SU-DHL-6 (cell line): ENCODE measurements around the gene BAIAP3.
A peak's percentile ranks its signal among the peaks of the same experiment; 100 is the strongest.

Experiments
- H2AFZ ChIP-seq: fragments of 200-600 bp; sonication (generic); 2 replicates; pipeline ENCODE4 v1.6.1; 2014; ENCODE audit warnings: low read depth, mild to moderate bottlenecking, moderate library complexity, mixed read lengths, antibody characterized with exemption, low read length; ENCODE audit not compliant: severe bottlenecking
- H3F3A ChIP-seq: fragments of 200-600 bp; shearing (Covaris generic); 2 replicates; pipeline ENCODE4 v1.6.0; 2016; ENCODE audit warnings: antibody characterized with exemption, mild to moderate bottlenecking; ENCODE audit not compliant: insufficient read depth
- H3K27ac ChIP-seq: fragments of 200-600 bp; sonication (generic); 2 replicates; pipeline ENCODE4 v1.5.1; 2016; ENCODE audit warnings: low read depth, mild to moderate bottlenecking, low read length, moderate library complexity, mixed read lengths
- H3K27me3 ChIP-seq: fragments of 200-600 bp; sonication (generic), shearing (Covaris generic); 2 replicates; pipeline ENCODE4 v1.6.0; 2014; ENCODE audit warnings: mild to moderate bottlenecking, low read length
- H3K36me3 ChIP-seq: fragments of 200-600 bp; sonication (generic); 2 replicates; pipeline ENCODE4 v1.6.1; 2014; ENCODE audit warnings: mild to moderate bottlenecking, low read length, mixed read lengths
- H3K4me2 ChIP-seq: fragments of 300-600, 200-600 bp; shearing (Covaris generic), sonication (generic); 2 replicates; pipeline ENCODE4 v1.6.0; 2014; ENCODE audit warnings: low read length, low read depth, mild to moderate bottlenecking; ENCODE audit not compliant: poor library complexity, severe bottlenecking
- H3K4me3 ChIP-seq: fragments of 200-600 bp; sonication (generic); 2 replicates; pipeline ENCODE4 v1.5.1; 2014; ENCODE audit warnings: antibody characterized with exemption, low read length, mild to moderate bottlenecking, mixed read lengths; ENCODE audit not compliant: insufficient read depth, poor library complexity, severe bottlenecking
- H3K79me2 ChIP-seq: fragments of 200-600 bp; sonication (generic); 2 replicates; pipeline ENCODE4 v1.6.1; 2014; ENCODE audit warnings: mild to moderate bottlenecking, low read length, moderate library complexity; ENCODE audit not compliant: insufficient read depth
- H3K9ac ChIP-seq: fragments of 200-600 bp; sonication (generic); 2 replicates; pipeline ENCODE4 v1.7.0; 2014; ENCODE audit warnings: mild to moderate bottlenecking, low read length
- H3K9me2 ChIP-seq: fragments of 200-600 bp; sonication (generic); replicated peaks from 2 replicates; pipeline ENCODE4 v1.6.1; 2014; ENCODE audit warnings: low read length; ENCODE audit not compliant: insufficient read depth
- H3K9me3 ChIP-seq: fragments of 200-600 bp; sonication (generic); 2 replicates; pipeline ENCODE4 v1.6.1; 2014; ENCODE audit warnings: low read length, mixed read lengths; ENCODE audit not compliant: insufficient read depth
- H4K20me1 ChIP-seq: fragments of 200-600 bp; sonication (generic); 2 replicates; pipeline ENCODE4 v1.6.1; 2014; ENCODE audit warnings: low read depth, mild to moderate bottlenecking, antibody characterized with exemption, low read length, moderate library complexity, mixed read lengths
- CTCF ChIP-seq: fragments of 200-600 bp; sonication (generic); IDR thresholded peaks from one replicate; pipeline ENCODE4 v1.5.1; 2017; ENCODE audit warnings: antibody characterized with exemption, mild to moderate bottlenecking, low read length, moderate library complexity; ENCODE audit not compliant: insufficient read depth, poor library complexity, severe bottlenecking
- EZH2phosphoT487 ChIP-seq: fragments of 200-600 bp; sonication (generic), shearing (Covaris generic); conservative IDR thresholded peaks from 2 replicates; pipeline ENCODE4 v1.6.1; 2018; ENCODE audit warnings: mild to moderate bottlenecking, antibody characterized with exemption, low read length, moderate library complexity, mixed read lengths

Gene BAIAP3

GRCh38 chr16:1349951-1350350 lies 16.5 kb downstream of the BAIAP3 start:
- Histone ChIP-seq H4K20me1 (no peaks in the 10 kb centered on the region), H3K9me2 (no peaks in the 10 kb centered on the region), H3K36me3 (no peaks in the 10 kb centered on the region), H3K4me3 (no peak overlapping the region), H3K27me3 (no peaks in the 10 kb centered on the region), H2AFZ (no peak overlapping the region), H3K4me2 (no peak overlapping the region), H3F3A (no peaks in the 10 kb centered on the region), H3K9ac (no peak overlapping the region), H3K9me3 (no peaks in the 10 kb centered on the region), H3K79me2 (peaks cover 32% of the 10 kb centered on the region), H3K27ac (no peak overlapping the region)
- TF ChIP-seq CTCF = no peak
- TF ChIP-seq EZH2phosphoT487 = no peak

GRCh38 chr16:1350691-1351090 lies 17.2 kb downstream of the BAIAP3 start:
- no peaks in the 10 kb centered on the region for H4K20me1 ChIP-seq
- peak overlapping the region; percentile 77 for H3K9ac ChIP-seq
- peak overlapping the region; percentile 70 for H3K4me3 ChIP-seq
- no peaks in the 10 kb centered on the region for H3K36me3 ChIP-seq
- H2AFZ ChIP-seq = no peak overlapping the region
- no peaks in the 10 kb centered on the region for H3K27me3 ChIP-seq
- H3K4me2 ChIP-seq = peak overlapping the region; percentile 61
- no peaks in the 10 kb centered on the region for H3K9me2 ChIP-seq
- no peaks in the 10 kb centered on the region for H3F3A ChIP-seq
- no peak overlapping the region for H3K27ac ChIP-seq
- H3K79me2 ChIP-seq = peaks cover 40% of the 10 kb centered on the region
- no peaks in the 10 kb centered on the region for H3K9me3 ChIP-seq
- TF ChIP-seq CTCF (no peak), EZH2phosphoT487 (no peak)

GRCh38 chr16:1351215-1351581 lies 17.8 kb downstream of the BAIAP3 start:
- peak overlapping the region; percentile 76 for H2AFZ ChIP-seq
- H4K20me1 ChIP-seq = no peaks in the 10 kb centered on the region
- no peak overlapping the region for H3K27ac ChIP-seq

More at GRCh38 chr16:1351215-1351581, 17.8 kb downstream of the BAIAP3 start:
- H3K9ac ChIP-seq = peak overlapping the region; percentile 77
- peak overlapping the region; percentile 70 for H3K4me3 ChIP-seq
- peaks cover 42% of the 10 kb centered on the region for H3K79me2 ChIP-seq
- H3K36me3 ChIP-seq = no peaks in the 10 kb centered on the region
- no peaks in the 10 kb centered on the region for H3K27me3 ChIP-seq
- H3K9me2 ChIP-seq = no peaks in the 10 kb centered on the region
- TF ChIP-seq EZH2phosphoT487 = no peak
- no peak for TF ChIP-seq CTCF
- H3F3A ChIP-seq = no peaks in the 10 kb centered on the region
- peak overlapping the region; percentile 61 for H3K4me2 ChIP-seq
- no peaks in the 10 kb centered on the region for H3K9me3 ChIP-seq
